K562 (cell line): Measurements from ENCODE around the gene ACP4. TPM values are rescaled to one million over a fixed set of nuclear protein-coding genes. Genes with fewer than 3 reads are reported as not detected.

Source experiments
- MTA3 ChIP-seq: fragments of 450-650 bp; formaldehyde crosslinking; IDR thresholded peaks from 2 replicates; pipeline ENCODE4 v1.6.1; 2017; ENCODE audit warnings: mild to moderate bottlenecking, borderline replicate concordance
- NFIX ChIP-seq: fragments of 250-450 bp; sonication (Bioruptor Pico); IDR thresholded peaks from 2 replicates; pipeline ENCODE4 v1.4.0; 2020; ENCODE audit warnings: low read depth, mild to moderate bottlenecking, moderate library complexity
- SMARCA4 ChIP-seq: fragments of 450-650 bp; IDR thresholded peaks from 2 replicates; pipeline ENCODE4 v1.6.1; 2016
- polyA plus RNA-seq, 8 experiments: library from polyadenylated mRNA; depleted of rRNA in 4 of 8; stranded (reverse) in 5 of 8; unstranded in 3 of 8; fragments of >200 nt; fragmentation: Nextera tagmentation in 2 of 8; fragmentation: Illumina TruSeq in 1 of 8; extraction: Ambion mirVana in 2 of 8; extraction: Trizol in 1 of 8; gene quantifications; 2 replicates each; pipeline versions ENCODE4 v1.2.1 to v1.2.3, GENCODE V29; 2011 to 2014; ENCODE audit warnings: inconsistent platforms in 1 of 8, missing spikeins in 1 of 8
- total RNA-seq, 7 experiments: library from RNA; depleted of rRNA in 6 of 7; stranded (reverse); fragments of >200 nt in 6 of 7; fragmentation: Illumina TruSeq in 2 of 7; extraction: Trizol in 2 of 7; gene quantifications; 2 replicates each; pipeline versions ENCODE4 v1.2.1 to v1.2.3, GENCODE V29; 2011 to 2021; ENCODE audit warnings: low replicate concordance in 1 of 7
- TF ChIP-seq, protein P1 (sequence below), 2 experiments: fragments of 450-650 bp; formaldehyde crosslinking in 1 of 2; IDR thresholded peaks; 2 replicates each; pipeline versions ENCODE4 v1.4.0 to v1.6.1; 2014 to 2020; ENCODE audit warnings: mild to moderate bottlenecking in 2 of 2, borderline replicate concordance in 1 of 2, low read depth in 1 of 2
- TF ChIP-seq, protein P2 (sequence below): fragments of 450-650 bp; IDR thresholded peaks from 2 replicates; pipeline ENCODE4 v1.6.1; 2016; ENCODE audit warnings: mild to moderate bottlenecking, moderate library complexity

ACP4 gene
- total and polyA plus RNA-seq, 9 of the 15 experiments (the other 6 are each of a cell fraction or from before 2014, with no cell fraction given) = not detected

DNA sequence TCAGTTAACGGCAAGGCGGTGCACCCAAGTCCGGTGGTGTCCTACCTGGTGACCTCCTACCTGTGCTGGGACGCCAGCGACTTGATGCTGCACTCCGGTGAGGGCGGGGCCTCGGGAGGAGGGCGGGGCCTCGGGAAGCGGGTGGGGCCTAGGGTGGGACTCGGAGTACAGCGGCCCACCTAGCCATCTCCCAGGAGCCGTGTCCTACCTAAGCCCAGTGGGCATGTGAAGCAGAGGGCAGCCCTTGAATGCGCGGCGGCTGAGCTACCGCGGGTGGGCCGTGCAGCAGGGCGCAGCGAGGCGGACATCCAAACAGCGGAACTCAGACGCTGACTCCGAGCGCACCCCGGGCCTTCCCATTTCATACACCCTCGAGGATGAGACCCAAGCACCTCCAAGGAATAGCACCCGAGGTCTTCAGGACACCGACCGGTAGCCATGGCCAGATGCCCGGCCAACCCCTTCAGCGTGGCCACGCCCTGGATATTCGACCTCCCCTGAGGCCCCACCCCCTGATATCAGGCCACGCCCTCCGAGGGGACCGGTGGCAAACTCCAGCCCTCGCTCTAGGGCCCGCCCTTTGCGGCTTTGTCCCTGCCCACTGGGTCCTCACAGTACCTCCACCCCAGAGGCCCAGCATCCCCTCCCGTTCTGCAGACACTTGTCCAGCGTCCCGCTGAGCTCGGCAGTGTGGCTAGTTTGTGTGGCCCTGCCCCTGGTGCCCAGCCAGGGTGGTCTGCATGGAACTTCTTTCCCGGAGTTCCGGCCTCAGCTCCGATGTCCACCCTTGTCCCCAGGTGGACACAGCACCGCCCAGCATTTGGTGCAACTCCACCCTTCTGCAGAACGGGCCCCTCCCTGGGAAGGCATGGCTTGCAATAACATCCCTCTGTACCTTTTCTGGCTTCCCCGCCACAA lies 28.0 kb downstream of the ACP4 start (continued):
- TF ChIP-seq, protein P1, sequence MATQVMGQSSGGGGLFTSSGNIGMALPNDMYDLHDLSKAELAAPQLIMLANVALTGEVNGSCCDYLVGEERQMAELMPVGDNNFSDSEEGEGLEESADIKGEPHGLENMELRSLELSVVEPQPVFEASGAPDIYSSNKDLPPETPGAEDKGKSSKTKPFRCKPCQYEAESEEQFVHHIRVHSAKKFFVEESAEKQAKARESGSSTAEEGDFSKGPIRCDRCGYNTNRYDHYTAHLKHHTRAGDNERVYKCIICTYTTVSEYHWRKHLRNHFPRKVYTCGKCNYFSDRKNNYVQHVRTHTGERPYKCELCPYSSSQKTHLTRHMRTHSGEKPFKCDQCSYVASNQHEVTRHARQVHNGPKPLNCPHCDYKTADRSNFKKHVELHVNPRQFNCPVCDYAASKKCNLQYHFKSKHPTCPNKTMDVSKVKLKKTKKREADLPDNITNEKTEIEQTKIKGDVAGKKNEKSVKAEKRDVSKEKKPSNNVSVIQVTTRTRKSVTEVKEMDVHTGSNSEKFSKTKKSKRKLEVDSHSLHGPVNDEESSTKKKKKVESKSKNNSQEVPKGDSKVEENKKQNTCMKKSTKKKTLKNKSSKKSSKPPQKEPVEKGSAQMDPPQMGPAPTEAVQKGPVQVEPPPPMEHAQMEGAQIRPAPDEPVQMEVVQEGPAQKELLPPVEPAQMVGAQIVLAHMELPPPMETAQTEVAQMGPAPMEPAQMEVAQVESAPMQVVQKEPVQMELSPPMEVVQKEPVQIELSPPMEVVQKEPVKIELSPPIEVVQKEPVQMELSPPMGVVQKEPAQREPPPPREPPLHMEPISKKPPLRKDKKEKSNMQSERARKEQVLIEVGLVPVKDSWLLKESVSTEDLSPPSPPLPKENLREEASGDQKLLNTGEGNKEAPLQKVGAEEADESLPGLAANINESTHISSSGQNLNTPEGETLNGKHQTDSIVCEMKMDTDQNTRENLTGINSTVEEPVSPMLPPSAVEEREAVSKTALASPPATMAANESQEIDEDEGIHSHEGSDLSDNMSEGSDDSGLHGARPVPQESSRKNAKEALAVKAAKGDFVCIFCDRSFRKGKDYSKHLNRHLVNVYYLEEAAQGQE (IDR thresholded peaks at IDR 0.05; ENCODE audit: borderline replicate concordance) = no peak
- TF ChIP-seq, protein P1 (CRISPR knock-in tag; IDR thresholded peaks at IDR 0.05; ENCODE audit: low read depth) = peak; percentile 79; the same call in 1 of the 2 replicates
- TF ChIP-seq NFIX (CRISPR knock-in tag) (no peak), SMARCA4 (no peak), MTA3 (peak; percentile 40; the same call in 1 of the 2 replicates)
- TF ChIP-seq, protein P2, sequence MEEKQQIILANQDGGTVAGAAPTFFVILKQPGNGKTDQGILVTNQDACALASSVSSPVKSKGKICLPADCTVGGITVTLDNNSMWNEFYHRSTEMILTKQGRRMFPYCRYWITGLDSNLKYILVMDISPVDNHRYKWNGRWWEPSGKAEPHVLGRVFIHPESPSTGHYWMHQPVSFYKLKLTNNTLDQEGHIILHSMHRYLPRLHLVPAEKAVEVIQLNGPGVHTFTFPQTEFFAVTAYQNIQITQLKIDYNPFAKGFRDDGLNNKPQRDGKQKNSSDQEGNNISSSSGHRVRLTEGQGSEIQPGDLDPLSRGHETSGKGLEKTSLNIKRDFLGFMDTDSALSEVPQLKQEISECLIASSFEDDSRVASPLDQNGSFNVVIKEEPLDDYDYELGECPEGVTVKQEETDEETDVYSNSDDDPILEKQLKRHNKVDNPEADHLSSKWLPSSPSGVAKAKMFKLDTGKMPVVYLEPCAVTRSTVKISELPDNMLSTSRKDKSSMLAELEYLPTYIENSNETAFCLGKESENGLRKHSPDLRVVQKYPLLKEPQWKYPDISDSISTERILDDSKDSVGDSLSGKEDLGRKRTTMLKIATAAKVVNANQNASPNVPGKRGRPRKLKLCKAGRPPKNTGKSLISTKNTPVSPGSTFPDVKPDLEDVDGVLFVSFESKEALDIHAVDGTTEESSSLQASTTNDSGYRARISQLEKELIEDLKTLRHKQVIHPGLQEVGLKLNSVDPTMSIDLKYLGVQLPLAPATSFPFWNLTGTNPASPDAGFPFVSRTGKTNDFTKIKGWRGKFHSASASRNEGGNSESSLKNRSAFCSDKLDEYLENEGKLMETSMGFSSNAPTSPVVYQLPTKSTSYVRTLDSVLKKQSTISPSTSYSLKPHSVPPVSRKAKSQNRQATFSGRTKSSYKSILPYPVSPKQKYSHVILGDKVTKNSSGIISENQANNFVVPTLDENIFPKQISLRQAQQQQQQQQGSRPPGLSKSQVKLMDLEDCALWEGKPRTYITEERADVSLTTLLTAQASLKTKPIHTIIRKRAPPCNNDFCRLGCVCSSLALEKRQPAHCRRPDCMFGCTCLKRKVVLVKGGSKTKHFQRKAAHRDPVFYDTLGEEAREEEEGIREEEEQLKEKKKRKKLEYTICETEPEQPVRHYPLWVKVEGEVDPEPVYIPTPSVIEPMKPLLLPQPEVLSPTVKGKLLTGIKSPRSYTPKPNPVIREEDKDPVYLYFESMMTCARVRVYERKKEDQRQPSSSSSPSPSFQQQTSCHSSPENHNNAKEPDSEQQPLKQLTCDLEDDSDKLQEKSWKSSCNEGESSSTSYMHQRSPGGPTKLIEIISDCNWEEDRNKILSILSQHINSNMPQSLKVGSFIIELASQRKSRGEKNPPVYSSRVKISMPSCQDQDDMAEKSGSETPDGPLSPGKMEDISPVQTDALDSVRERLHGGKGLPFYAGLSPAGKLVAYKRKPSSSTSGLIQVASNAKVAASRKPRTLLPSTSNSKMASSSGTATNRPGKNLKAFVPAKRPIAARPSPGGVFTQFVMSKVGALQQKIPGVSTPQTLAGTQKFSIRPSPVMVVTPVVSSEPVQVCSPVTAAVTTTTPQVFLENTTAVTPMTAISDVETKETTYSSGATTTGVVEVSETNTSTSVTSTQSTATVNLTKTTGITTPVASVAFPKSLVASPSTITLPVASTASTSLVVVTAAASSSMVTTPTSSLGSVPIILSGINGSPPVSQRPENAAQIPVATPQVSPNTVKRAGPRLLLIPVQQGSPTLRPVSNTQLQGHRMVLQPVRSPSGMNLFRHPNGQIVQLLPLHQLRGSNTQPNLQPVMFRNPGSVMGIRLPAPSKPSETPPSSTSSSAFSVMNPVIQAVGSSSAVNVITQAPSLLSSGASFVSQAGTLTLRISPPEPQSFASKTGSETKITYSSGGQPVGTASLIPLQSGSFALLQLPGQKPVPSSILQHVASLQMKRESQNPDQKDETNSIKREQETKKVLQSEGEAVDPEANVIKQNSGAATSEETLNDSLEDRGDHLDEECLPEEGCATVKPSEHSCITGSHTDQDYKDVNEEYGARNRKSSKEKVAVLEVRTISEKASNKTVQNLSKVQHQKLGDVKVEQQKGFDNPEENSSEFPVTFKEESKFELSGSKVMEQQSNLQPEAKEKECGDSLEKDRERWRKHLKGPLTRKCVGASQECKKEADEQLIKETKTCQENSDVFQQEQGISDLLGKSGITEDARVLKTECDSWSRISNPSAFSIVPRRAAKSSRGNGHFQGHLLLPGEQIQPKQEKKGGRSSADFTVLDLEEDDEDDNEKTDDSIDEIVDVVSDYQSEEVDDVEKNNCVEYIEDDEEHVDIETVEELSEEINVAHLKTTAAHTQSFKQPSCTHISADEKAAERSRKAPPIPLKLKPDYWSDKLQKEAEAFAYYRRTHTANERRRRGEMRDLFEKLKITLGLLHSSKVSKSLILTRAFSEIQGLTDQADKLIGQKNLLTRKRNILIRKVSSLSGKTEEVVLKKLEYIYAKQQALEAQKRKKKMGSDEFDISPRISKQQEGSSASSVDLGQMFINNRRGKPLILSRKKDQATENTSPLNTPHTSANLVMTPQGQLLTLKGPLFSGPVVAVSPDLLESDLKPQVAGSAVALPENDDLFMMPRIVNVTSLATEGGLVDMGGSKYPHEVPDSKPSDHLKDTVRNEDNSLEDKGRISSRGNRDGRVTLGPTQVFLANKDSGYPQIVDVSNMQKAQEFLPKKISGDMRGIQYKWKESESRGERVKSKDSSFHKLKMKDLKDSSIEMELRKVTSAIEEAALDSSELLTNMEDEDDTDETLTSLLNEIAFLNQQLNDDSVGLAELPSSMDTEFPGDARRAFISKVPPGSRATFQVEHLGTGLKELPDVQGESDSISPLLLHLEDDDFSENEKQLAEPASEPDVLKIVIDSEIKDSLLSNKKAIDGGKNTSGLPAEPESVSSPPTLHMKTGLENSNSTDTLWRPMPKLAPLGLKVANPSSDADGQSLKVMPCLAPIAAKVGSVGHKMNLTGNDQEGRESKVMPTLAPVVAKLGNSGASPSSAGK = no peak
